A549 (cell line): ENCODE measurements around the gene PTPRN2. TPM values are rescaled to one million over a fixed set of nuclear protein-coding genes. Genes with fewer than 3 reads are reported as not detected.
"Not testable (repeated sequence)": the region's sequence is repeated elsewhere in the genome, so short reads cannot be mapped to it uniquely, and the experiment has no call there.

Experiments
- ATAC-seq, 2 experiments: fragments of 200-7000 bp in 1 of 2; fragments of >200 bp in 1 of 2; cut with Nextera tagmentation in 1 of 2; cut with Tn5 transposase in 1 of 2; 3 replicates each; pipeline versions ENCODE4 v1.8.0 to v1.9.1; 2018 to 2020; ENCODE audit warnings: mild to moderate bottlenecking in 1 of 2, moderate library complexity in 1 of 2
- CTCF ChIA-PET: fragments of 300-600 bp; sonication (Branson Sonifier 250); formaldehyde crosslinking; extraction: SDS; loops from one replicate; lab custom pipeline; 2021; ENCODE audit warnings: antibody characterized with exemption, inconsistent platforms; lab: Yijun Ruan, JAX
- POLR2A ChIA-PET: fragments of 350-600 bp; formaldehyde crosslinking; extraction: SDS; loops from one replicate; lab custom pipeline; 2021; ENCODE audit warnings: antibody characterized with exemption, inconsistent platforms; lab: Yijun Ruan, JAX
- DNase-seq, 2 experiments: peaks; one replicate each; pipeline versions ENCODE4 v3.0.0 to v3.0.0-alpha.2; 2011 to 2016; ENCODE audit warnings: low read depth in 1 of 2, low spot score in 1 of 2
- FAIRE-seq: peaks from 2 replicates; lab custom pipeline; 2011; peaks lifted over from hg19 to GRCh38; lab: Jason Lieb, UNC
- H3K27ac ChIP-seq, 2 experiments: fragments of >200 bp; sonication (Bioruptor Twin); formaldehyde crosslinking; 3 replicates each; pipeline ENCODE4 v1.5.1; 2016 to 2017
- H3K4me1 ChIP-seq: fragments of >200 bp; sonication (Bioruptor Twin); formaldehyde crosslinking; 3 replicates; pipeline ENCODE4 v1.6.1; 2016
- H3K4me2 ChIP-seq: fragments of >200 bp; sonication (Bioruptor Twin); formaldehyde crosslinking; 3 replicates; pipeline ENCODE4 v1.6.1; 2016
- H3K4me3 ChIP-seq: fragments of >200 bp; sonication (Bioruptor Twin); formaldehyde crosslinking; 3 replicates; pipeline ENCODE4 v1.5.1; 2016
- H3K9me3 ChIP-seq: fragments of >200 bp; sonication (Bioruptor Twin); formaldehyde crosslinking; 3 replicates; pipeline ENCODE4 v1.6.1; 2016
- BHLHE40 ChIP-seq: IDR thresholded peaks from 2 replicates; pipeline ENCODE4 v1.6.1; 2012; ENCODE audit warnings: low read depth, low read length, inconsistent platforms
- CBX2 ChIP-seq: fragments of 200-600 bp; sonication (generic); IDR thresholded peaks from 2 replicates; pipeline ENCODE4 v1.6.1; 2016; ENCODE audit warnings: low read depth, mild to moderate bottlenecking, borderline replicate concordance
- CHD2 ChIP-seq: fragments of 150-350 bp; IDR thresholded peaks from 2 replicates; pipeline ENCODE4 v1.6.1; 2014; ENCODE audit warnings: low read length; ENCODE audit not compliant: partially characterized antibody
- EHF ChIP-seq: fragments of 250-450 bp; sonication (Bioruptor Pico); IDR thresholded peaks from 2 replicates; pipeline ENCODE4 v1.5.0; 2020; ENCODE audit warnings: mild to moderate bottlenecking
- HDAC2 ChIP-seq: fragments of 200-600 bp; sonication (generic); IDR thresholded peaks from 2 replicates; pipeline ENCODE4 v1.6.1; 2016
- HEYL ChIP-seq: fragments of 250-450 bp; sonication (Bioruptor Pico); IDR thresholded peaks from 2 replicates; pipeline ENCODE4 v1.8.0; 2021; ENCODE audit warnings: mild to moderate bottlenecking, moderate library complexity
- HOXA7 ChIP-seq: fragments of 250-450 bp; sonication (Bioruptor Pico); IDR thresholded peaks from 2 replicates; pipeline ENCODE4 v1.5.0; 2020; ENCODE audit warnings: mild to moderate bottlenecking, moderate library complexity
- JUN ChIP-seq, 2 experiments: fragments of >200 bp; sonication (Bioruptor Twin); formaldehyde crosslinking; IDR thresholded peaks; 2 replicates in 1 of 2; 3 replicates in 1 of 2; pipeline ENCODE4 v1.6.1; 2016 to 2017
- JUNB ChIP-seq: fragments of >200 bp; sonication (Bioruptor Twin); formaldehyde crosslinking; IDR thresholded peaks from 2 replicates; pipeline ENCODE4 v1.6.1; 2016
- KDM1A ChIP-seq: fragments of 200-600 bp; sonication (generic); IDR thresholded peaks from 2 replicates; pipeline ENCODE4 v1.6.1; 2016; ENCODE audit warnings: low read depth, mild to moderate bottlenecking
- NFE2L2 ChIP-seq: fragments of 150-350 bp; conservative IDR thresholded peaks from 2 replicates; pipeline ENCODE4 v1.6.1; 2014; ENCODE audit warnings: low read length
- POLR2A ChIP-seq: IDR thresholded peaks from 2 replicates; pipeline ENCODE4 v1.6.1; 2012; ENCODE audit warnings: mild to moderate bottlenecking, low read length
- RARB ChIP-seq: fragments of 250-450 bp; sonication (Bioruptor Pico); IDR thresholded peaks from 2 replicates; pipeline ENCODE4 v1.8.0; 2021; ENCODE audit warnings: mild to moderate bottlenecking, moderate library complexity
- REST ChIP-seq: fragments of 200-600 bp; sonication (generic); IDR thresholded peaks from 2 replicates; pipeline ENCODE4 v1.6.1; 2016; ENCODE audit warnings: antibody characterized with exemption, mild to moderate bottlenecking, moderate library complexity
- TP53 ChIP-seq: fragments of 250-450 bp; sonication (Bioruptor Pico); IDR thresholded peaks from 2 replicates; pipeline ENCODE4 v1.5.0; 2021; ENCODE audit warnings: mild to moderate bottlenecking, moderate library complexity
- USF2 ChIP-seq: fragments of 450-650 bp; IDR thresholded peaks from 2 replicates; pipeline ENCODE4 v1.6.1; 2014; ENCODE audit warnings: antibody characterized with exemption
- ZC3H11A ChIP-seq: fragments of 450-650 bp; IDR thresholded peaks from 2 replicates; pipeline ENCODE4 v1.6.1; 2014; ENCODE audit warnings: antibody characterized with exemption, mild to moderate bottlenecking
- ZFP36 ChIP-seq: fragments of 450-650 bp; IDR thresholded peaks from 2 replicates; pipeline ENCODE4 v1.6.1; 2014; ENCODE audit warnings: borderline replicate concordance; ENCODE audit not compliant: partially characterized antibody
- ZNF302 ChIP-seq: fragments of 250-450 bp; sonication (Bioruptor Pico); IDR thresholded peaks from 2 replicates; pipeline ENCODE4 v1.9.0; 2021; ENCODE audit warnings: inconsistent platforms, mild to moderate bottlenecking, moderate library complexity
- ZSCAN20 ChIP-seq: fragments of 250-450 bp; sonication (Bioruptor Pico); IDR thresholded peaks from 2 replicates; pipeline ENCODE4 v1.8.0; 2022; ENCODE audit warnings: mild to moderate bottlenecking, moderate library complexity
- WGBS: methylation state at CpG from one replicate; pipeline ENCODE4 v1.1.6; 2017; ENCODE audit errors: missing lambda C conversion rate; 5-methylcytosine and 5-hydroxymethylcytosine counted together
- polyA plus RNA-seq, 4 experiments: library from polyadenylated mRNA; depleted of rRNA in 3 of 4; stranded (reverse); fragments of >200 nt; fragmentation: RNase III in 1 of 4; extraction: RNeasy Plus Mini Kit Qiagen cat#74134 plus additional on column Dnase treatment in 1 of 4; gene quantifications; 2 replicates in 3 of 4; 3 replicates in 1 of 4; pipeline ENCODE4 v1.2.3, GENCODE V29; 2011 to 2017

The PTPRN2 gene
- polyA plus RNA-seq, 2 of the 4 experiments (the other 2 are of a cell fraction): 0.41 to 1.2 TPM

- H3K4me3 ChIP-seq: no peak overlapping the region
- TF ChIP-seq ZNF302 (CRISPR knock-in tag) (no peak), RARB (CRISPR knock-in tag) (no peak), CHD2 (no peak), REST (no peak), NFE2L2 (no peak), JUN (IDR thresholded peaks at IDR 0.05) (no peak), POLR2A (no peak), JUNB (no peak), USF2 (no peak), CBX2 (no peak), TP53 (CRISPR knock-in tag) (no peak), HDAC2 (no peak), ZC3H11A (no peak), KDM1A (no peak), BHLHE40 (no peak), HOXA7 (CRISPR knock-in tag) (no peak), ZSCAN20 (no peak), HEYL (CRISPR knock-in tag) (no peak), EHF (CRISPR knock-in tag) (no peak)
- WGBS: 88% methylated on average over 3 of the region's 3 CpGs
- H3K4me2 ChIP-seq: no peak overlapping the region
- DNase-seq: no peak
- CTCF ChIA-PET: interaction anchor here (0.6 kb wide), 1 partner anchor 37 kb away, joined by 3 read pairs; no protein-coding TSS in a partner anchor
- no peaks in the 10 kb centered on the region for H3K4me1 ChIP-seq
- H3K9me3 ChIP-seq: no peaks in the 10 kb centered on the region
- POLR2A ChIA-PET: interaction anchor here (0.6 kb wide), 1 partner anchor 33 kb away, joined by 3 read pairs; no protein-coding TSS in a partner anchor
- FAIRE-seq: no peak
- ATAC-seq: no peak
- no peak overlapping the region for H3K27ac ChIP-seq
These were observed 44.1 kb upstream of the PTPRN2 start for GRCh38 chr7:158631574-158632195.

- 92% methylated on average over 8 of the region's 8 CpGs for WGBS
- DNase-seq, H3K4me3 ChIP-seq, H3K4me1 ChIP-seq, FAIRE-seq, H3K4me2 ChIP-seq, CTCF ChIA-PET, H3K27ac ChIP-seq, H3K9me3 ChIP-seq, POLR2A ChIA-PET, ATAC-seq: not testable (repeated sequence)
These were observed 38.7 kb upstream of the PTPRN2 start for GRCh38 chr7:158626289-158626688.

GRCh38 chr7:158623241-158623640 lies 35.6 kb upstream of the PTPRN2 start:
- Histone ChIP-seq H3K4me2 (no peak overlapping the region), H3K4me3 (no peak overlapping the region), H3K9me3 (no peaks in the 10 kb centered on the region), H3K4me1 (no peaks in the 10 kb centered on the region), H3K27ac (no peak overlapping the region)
- ChIA-PET POLR2A (no interaction called here), CTCF (no interaction called here)
- no peak for TF ChIP-seq ZFP36
- no peak for FAIRE-seq
- DNase-seq: no peak
- 96% methylated on average over 13 of the region's 13 CpGs for WGBS
- no peak for ATAC-seq
